ENCODE results near the gene KRTAP4-6.

The KRTAP4-6 gene

DNA sequence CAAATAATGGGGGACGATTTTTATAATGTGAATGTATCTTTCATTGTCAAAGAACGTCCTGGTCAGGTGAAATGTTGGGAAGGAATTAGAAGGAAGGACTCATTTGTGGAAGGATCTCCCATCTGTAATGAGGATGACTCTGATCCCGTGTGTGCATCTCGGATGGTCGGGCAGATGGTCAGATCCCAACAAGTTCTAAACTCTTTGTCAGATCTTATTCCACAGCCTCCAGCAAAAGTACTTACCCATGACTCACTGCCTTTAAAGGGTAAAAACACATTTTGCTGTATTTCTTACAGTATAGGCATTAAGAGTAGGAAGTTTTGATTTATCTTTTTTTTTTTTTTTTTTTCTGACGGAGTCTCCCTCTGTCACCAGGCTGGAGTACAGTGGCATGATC is 41.9 kb downstream of the KRTAP4-6 start:
- TF ChIP-seq, protein P1, sequence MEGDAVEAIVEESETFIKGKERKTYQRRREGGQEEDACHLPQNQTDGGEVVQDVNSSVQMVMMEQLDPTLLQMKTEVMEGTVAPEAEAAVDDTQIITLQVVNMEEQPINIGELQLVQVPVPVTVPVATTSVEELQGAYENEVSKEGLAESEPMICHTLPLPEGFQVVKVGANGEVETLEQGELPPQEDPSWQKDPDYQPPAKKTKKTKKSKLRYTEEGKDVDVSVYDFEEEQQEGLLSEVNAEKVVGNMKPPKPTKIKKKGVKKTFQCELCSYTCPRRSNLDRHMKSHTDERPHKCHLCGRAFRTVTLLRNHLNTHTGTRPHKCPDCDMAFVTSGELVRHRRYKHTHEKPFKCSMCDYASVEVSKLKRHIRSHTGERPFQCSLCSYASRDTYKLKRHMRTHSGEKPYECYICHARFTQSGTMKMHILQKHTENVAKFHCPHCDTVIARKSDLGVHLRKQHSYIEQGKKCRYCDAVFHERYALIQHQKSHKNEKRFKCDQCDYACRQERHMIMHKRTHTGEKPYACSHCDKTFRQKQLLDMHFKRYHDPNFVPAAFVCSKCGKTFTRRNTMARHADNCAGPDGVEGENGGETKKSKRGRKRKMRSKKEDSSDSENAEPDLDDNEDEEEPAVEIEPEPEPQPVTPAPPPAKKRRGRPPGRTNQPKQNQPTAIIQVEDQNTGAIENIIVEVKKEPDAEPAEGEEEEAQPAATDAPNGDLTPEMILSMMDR (IDR thresholded peaks at IDR 0.05; ENCODE audit: insufficient read depth, missing control alignments), result no peak
- DNase-seq (ENCODE audit: insufficient read length, low spot score), result no peak
- FAIRE-seq, result no peak

DNA sequence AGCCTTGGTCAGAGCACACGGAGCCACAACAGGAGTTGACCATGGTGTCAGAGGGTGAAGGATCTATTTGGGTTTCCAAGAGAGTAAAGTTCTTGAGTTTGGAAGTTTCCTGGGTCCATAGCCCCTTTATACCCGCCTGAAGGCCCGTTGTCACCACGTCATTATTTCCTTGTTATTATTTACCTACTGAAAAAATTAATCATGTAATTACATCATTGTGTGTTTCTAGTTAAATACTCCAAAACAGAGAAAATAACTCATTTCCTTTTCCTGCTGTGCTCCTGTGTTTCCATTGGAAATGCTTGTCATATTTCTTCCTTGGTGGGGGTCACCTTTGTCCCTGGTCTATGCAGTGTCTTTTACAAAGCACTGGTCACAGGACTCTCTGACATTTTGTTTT is 42.3 kb downstream of the KRTAP4-6 start, which contains the start of gene KRTAP4-8:
KRTAP4-8 (minus strand) TSS at position 101 of the 400 bp plus-strand sequence; CDS start at position 43, 58 bp downstream.
- no peak for FAIRE-seq
- TF ChIP-seq, protein P1 (IDR thresholded peaks at IDR 0.05; ENCODE audit: insufficient read depth, missing control alignments), result no peak
- no peak for DNase-seq (ENCODE audit: insufficient read length, low spot score)

DNA sequence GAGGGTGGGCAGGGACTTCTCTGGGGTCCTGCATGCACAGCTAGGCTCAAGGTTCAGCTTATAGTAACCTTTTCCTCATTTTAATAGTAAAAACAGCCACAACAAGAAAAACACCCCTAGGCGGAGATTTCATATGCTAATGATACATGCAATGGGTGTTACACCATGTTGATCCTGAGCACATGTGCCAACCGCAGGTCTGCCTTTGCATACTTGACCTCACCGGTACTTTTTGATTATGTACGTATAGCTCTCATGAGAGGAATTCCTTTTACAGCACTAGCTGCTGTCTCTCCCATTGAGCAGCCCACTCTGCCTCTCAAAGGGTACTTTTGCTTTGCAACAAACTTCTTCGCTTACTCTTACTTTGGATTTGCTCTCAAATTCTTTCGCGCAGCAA is 44.3 kb downstream of the KRTAP4-6 start:
- DNase-seq (ENCODE audit: insufficient read length, low spot score) (no peak), FAIRE-seq (no peak)
- TF ChIP-seq, protein P1 (IDR thresholded peaks at IDR 0.05; ENCODE audit: insufficient read depth, missing control alignments), result no peak

Measured in D721Med (cell line).